GM18870 (cell line): ENCODE data around the gene SNORC.

Source experiments
- ATAC-seq: cut with Tn5 transposase; IDR thresholded peaks from one replicate; pipeline ENCODE4 v1.9.1; 2021; ENCODE audit warnings: moderate library complexity; ENCODE audit not compliant: unreplicated experiment

The SNORC gene

DNA sequence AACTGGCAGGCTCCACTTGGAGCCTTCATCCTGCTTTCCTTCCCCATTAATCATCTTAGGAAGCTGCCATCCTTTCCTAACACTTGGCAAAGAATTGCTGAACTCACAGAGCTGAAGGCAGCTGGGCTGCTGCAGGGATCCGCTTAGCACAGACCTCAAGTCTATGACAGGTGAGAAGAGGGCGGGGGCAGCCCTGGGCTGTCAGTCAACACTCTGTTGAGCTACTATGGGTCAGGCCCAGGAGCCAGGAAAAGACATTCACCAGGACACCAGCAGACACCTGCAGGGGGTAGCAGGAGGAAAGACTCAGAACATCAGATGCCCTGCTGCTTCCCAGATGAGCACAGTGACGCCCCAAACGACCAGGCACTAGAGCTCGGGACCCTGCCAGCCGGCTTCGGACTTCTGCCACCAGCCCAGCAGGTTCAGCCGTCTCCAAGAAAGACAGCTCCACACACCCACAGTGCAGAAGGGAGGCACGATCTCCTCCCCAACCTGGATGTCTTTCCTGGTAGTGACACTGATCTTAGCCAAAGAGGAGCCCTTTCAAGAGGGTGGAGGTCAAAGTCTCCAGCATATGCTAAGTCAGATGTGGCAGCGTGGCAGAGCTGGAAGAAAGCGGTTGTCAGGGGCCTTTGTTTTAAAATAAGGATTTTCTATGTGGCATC lies 55.2 kb downstream of the SNORC start:
- no peak for ATAC-seq

GRCh38 chr2:232925821-232926156 lies 55.7 kb downstream of the SNORC start:
- ATAC-seq: no peak

DNA sequence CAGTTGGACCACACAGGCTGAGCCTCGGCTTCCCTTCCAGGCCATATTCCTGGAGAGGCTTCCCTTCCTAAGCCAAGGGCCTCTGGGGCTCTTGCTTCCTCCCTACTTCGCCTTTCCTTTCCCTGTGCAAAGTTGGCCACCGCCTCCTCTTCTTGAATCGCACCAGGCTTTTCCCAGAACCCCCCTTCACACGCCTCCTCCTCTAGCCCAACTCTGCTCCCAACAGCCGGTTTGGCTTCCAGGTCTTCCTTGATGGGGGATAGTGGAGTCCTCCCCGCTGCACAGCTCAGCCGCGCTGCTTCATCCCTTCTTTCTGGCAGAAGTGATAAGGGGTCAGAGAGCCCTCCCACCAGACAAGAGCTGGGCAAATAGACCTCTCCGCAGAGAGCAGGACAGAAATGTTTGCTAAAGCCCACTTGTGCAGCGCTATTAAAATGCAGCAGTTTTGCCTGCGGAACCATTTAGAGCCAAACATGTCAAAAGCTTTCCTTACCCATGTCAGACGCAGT lies 56.4 kb downstream of the SNORC start:
- ATAC-seq: no peak

DNA sequence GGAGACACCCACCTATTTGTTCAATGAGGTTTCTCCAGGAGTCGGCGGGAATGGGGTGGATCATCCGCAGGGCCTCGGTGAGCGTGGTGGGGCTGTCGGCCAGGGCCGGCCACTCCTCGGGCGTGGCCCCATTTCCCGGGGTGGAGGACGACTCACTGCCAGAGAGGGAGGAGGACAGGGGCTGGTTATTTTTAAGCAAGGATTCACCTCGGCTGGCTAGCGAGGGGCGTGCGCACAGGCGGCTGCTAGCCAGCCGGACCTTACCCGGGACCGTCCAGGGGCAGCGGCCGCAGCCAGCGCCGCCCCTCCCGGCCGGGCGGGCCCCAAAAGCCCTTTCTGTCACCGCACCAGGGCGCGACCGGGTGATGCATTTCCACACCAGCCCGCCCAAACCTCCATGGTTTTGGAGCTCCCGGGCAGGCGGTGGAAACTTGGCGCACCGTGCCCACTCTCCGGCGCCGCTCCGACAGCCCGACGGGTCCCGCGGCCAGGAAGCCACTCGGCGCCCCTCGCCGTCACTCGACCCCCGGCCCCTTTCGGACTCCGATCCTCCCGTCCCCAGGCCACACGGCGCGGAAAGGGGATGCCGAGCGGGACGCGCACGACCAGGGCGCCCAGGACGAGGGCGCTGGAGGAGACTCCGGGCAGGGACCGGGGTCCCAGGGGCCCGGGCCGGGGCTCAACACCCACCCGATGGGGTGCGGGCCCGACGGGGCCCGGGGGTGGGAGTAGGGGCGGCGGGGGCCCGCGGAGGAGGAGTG lies 57.1 kb downstream of the SNORC start:
- ATAC-seq: no peak

DNA sequence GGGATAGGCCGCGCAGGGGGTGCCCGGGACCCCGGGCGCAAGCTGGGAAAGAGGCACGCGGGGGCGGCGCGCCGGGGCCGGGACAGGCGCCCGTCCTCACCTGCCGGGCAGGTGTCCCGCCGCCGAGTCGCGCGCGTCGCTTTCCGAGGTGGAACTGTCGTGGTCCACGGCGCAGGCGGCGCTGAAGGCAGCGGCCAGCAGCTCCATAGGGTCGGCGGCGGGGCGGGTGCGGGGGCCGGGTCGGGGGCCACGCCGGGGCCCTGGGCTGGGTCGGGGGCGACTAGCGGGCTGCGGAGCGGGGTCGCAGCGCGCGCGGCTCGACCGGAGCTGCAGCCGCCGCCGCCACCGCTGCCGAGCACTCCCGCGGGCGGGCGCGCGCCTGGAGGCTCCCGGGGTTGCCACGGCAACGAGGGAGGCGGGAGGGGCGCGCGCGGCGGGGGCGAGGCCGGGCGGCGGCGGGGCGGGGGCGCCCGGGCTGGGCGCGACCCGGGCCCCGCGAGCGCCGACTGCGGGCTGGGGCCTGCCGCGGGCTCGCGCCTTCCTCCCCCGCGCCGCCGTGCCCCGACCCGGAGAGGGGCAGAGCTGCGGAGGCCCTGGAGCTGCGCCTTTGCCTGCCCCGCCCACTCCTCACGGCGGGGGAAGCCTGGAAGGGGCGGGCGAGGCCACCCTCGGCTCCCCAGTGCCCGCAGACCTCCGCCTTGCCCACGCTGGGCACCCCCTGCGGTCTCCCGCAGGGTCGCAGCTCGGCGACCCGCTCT lies 57.9 kb downstream of the SNORC start:
- no peak for ATAC-seq
